HCT116 (cell line): Measurements from ENCODE around the gene RASGEF1C. TPM values are rescaled to one million over a fixed set of nuclear protein-coding genes. Genes with fewer than 3 reads are reported as not detected.

Experiments
- ATAC-seq: fragments of 200-7000 bp; cut with Tn5 transposase; 2 replicates; pipeline ENCODE4 v1.9.1; 2020; ENCODE audit warnings: mild to moderate bottlenecking, moderate library complexity
- BruUV-seq: library from RNA; stranded (reverse); fragments of 400-500 nt; replicated peaks from 2 replicates; lab custom pipeline; 2021; lab: Mats Ljungman, UMichigan
- CTCF ChIA-PET: fragments of 300-600 bp; sonication (Branson Sonifier 250); formaldehyde crosslinking; loops from one replicate; lab custom pipeline; 2021; ENCODE audit warnings: antibody characterized with exemption; lab: Charles Lee
- POLR2A ChIA-PET: fragments of 300-600, 350-600 bp; sonication (Branson Sonifier 250); formaldehyde crosslinking; loops from one replicate; lab custom pipeline; 2021; ENCODE audit warnings: antibody characterized with exemption; lab: Charles Lee
- RAD21 ChIA-PET, 2 experiments: fragments of 300-600 bp; sonication (Branson Sonifier 250); formaldehyde crosslinking; loops; one replicate each; lab custom pipeline; 2023; ENCODE audit warnings: low total read pairs in 2 of 2; ENCODE audit not compliant: uncharacterized antibody in 2 of 2, unreplicated experiment in 2 of 2, low non-redundant PET in 1 of 2; lab: Charles Lee
- DNase-seq: peaks from one replicate; pipeline ENCODE4 v3.0.0-alpha.2; 2010; ENCODE audit warnings: low read depth, low spot score
- H2AFZ ChIP-seq: fragments of 200-600 bp; shearing (Covaris generic), sonication (generic); 2 replicates; pipeline ENCODE4 v1.6.1; 2017; ENCODE audit warnings: low read depth, mixed run types, mixed read lengths, antibody characterized with exemption, low read length; ENCODE audit not compliant: poor library complexity, severe bottlenecking
- H3K27ac ChIP-seq: 2 replicates; pipeline ENCODE4 v1.5.1; 2012; ENCODE audit warnings: low read depth, low read length
- H3K27me3 ChIP-seq: fragments of 200-600 bp; sonication (generic); 2 replicates; pipeline ENCODE4 v1.6.1; 2016; ENCODE audit warnings: mixed run types, low read length, mixed read lengths; ENCODE audit not compliant: insufficient read depth
- H3K36me3 ChIP-seq, 2 experiments: fragments of 200-500 bp in 1 of 2; fragments of 200-600 bp in 1 of 2; sonication (Bioruptor generic) in 1 of 2; sonication (generic) in 1 of 2; 2 replicates each; pipeline versions ENCODE4 v1.5.1 to v1.6.1; 2014 to 2016; ENCODE audit warnings: low read length in 2 of 2, inconsistent platforms in 1 of 2, mixed read lengths in 1 of 2, mixed run types in 1 of 2; ENCODE audit not compliant: insufficient read depth in 2 of 2, control insufficient read depth in 1 of 2
- H3K4me1 ChIP-seq, 2 experiments: fragments of 200-600 bp in 1 of 2; sonication (generic) in 1 of 2; 2 replicates each; pipeline versions ENCODE4 v1.5.1 to v1.6.1; 2012 to 2017; ENCODE audit warnings: low read length in 2 of 2, inconsistent platforms in 1 of 2, mild to moderate bottlenecking in 1 of 2, mixed read lengths in 1 of 2, mixed run types in 1 of 2, moderate library complexity in 1 of 2; ENCODE audit not compliant: insufficient read depth in 2 of 2, control insufficient read depth in 1 of 2
- H3K4me2 ChIP-seq: fragments of 200-600 bp; sonication (generic); 2 replicates; pipeline ENCODE4 v1.6.1; 2017; ENCODE audit warnings: mixed run types, low read length, mixed read lengths
- H3K4me3 ChIP-seq, 2 experiments: fragments of 200-600 bp in 1 of 2; sonication (generic) in 1 of 2; replicated peaks in 1 of 2; 2 replicates each; pipeline ENCODE4 v1.5.1; 2011 to 2016; ENCODE audit warnings: low read length in 2 of 2, control low read depth in 1 of 2, low read depth in 1 of 2, mild to moderate bottlenecking in 1 of 2, mixed read lengths in 1 of 2, mixed run types in 1 of 2
- H3K79me2 ChIP-seq: fragments of 200-600 bp; sonication (generic); 2 replicates; pipeline ENCODE4 v1.6.1; 2017; ENCODE audit warnings: mild to moderate bottlenecking, mixed run types, low read length, moderate library complexity, mixed read lengths; ENCODE audit not compliant: insufficient read depth
- H3K9ac ChIP-seq: fragments of 200-600 bp; sonication (generic); 2 replicates; pipeline ENCODE4 v1.6.1; 2016; ENCODE audit warnings: low read length, mixed read lengths
- H3K9me2 ChIP-seq: fragments of 200-600 bp; sonication (generic), shearing (Covaris generic); 2 replicates; pipeline ENCODE4 v1.6.1; 2017; ENCODE audit warnings: mixed run types, mild to moderate bottlenecking, moderate library complexity; ENCODE audit not compliant: insufficient read depth
- H3K9me3 ChIP-seq, 2 experiments: fragments of 200-500 bp in 1 of 2; fragments of 200-600 bp in 1 of 2; sonication (Bioruptor generic) in 1 of 2; sonication (generic) in 1 of 2; 2 replicates each; pipeline ENCODE4 v1.6.1; 2014 to 2017; ENCODE audit warnings: low read length in 2 of 2, mixed read lengths in 2 of 2, inconsistent platforms in 1 of 2, low read depth in 1 of 2, mild to moderate bottlenecking in 1 of 2, mixed run types in 1 of 2, moderate library complexity in 1 of 2; ENCODE audit not compliant: control insufficient read depth in 1 of 2, insufficient read depth in 1 of 2
- H4K20me1 ChIP-seq: fragments of 200-600 bp; sonication (generic), shearing (Covaris generic); 2 replicates; pipeline ENCODE4 v1.6.1; 2017; ENCODE audit warnings: mixed run types, mild to moderate bottlenecking, moderate library complexity; ENCODE audit not compliant: insufficient read depth
- CBX3 ChIP-seq: IDR thresholded peaks from 2 replicates; pipeline ENCODE4 v1.6.1; 2012; ENCODE audit warnings: low read depth
- CTCF ChIP-seq, 3 experiments: fragments of 200-600 bp in 1 of 3; sonication (generic) in 1 of 3; IDR thresholded peaks in 2 of 3; conservative IDR thresholded peaks in 1 of 3; 2 replicates each; pipeline ENCODE4 v1.5.1; 2012 to 2017; ENCODE audit warnings: low read depth in 2 of 3, low read length in 2 of 3, antibody characterized with exemption in 1 of 3, borderline replicate concordance in 1 of 3, control low read depth in 1 of 3, mild to moderate bottlenecking in 1 of 3, mixed read lengths in 1 of 3, mixed run types in 1 of 3, moderate library complexity in 1 of 3; ENCODE audit not compliant: insufficient read depth in 1 of 3
- EGR1 ChIP-seq: IDR thresholded peaks from 2 replicates; pipeline ENCODE4 v1.6.1; 2012; ENCODE audit warnings: low read depth
- ELF1 ChIP-seq: IDR thresholded peaks from 2 replicates; pipeline ENCODE4 v1.6.1; 2012; ENCODE audit warnings: low read depth, borderline replicate concordance
- MAX ChIP-seq: IDR thresholded peaks from 2 replicates; pipeline ENCODE4 v1.6.1; 2012
- SP1 ChIP-seq: IDR thresholded peaks from 2 replicates; pipeline ENCODE4 v1.6.1; 2012; ENCODE audit warnings: low read depth
- TCF7L2 ChIP-seq: IDR thresholded peaks from 2 replicates; pipeline ENCODE4 v1.7.0; 2011; ENCODE audit warnings: borderline replicate concordance, inconsistent platforms; ENCODE audit not compliant: insufficient read depth, insufficient read length; ENCODE audit errors: extremely low read depth
- intact Hi-C: fragments of 100-400 bp; cut with micrococcal nuclease; formaldehyde crosslinking; loops from 2 replicates; pipeline ENCODE4 v1.10.0; 2022
- total RNA-seq: library from RNA; stranded (reverse); gene quantifications from one replicate; pipeline ENCODE4 v1.2.1, GENCODE V29; 2021; ENCODE audit not compliant: unreplicated experiment

The RASGEF1C gene
- total RNA-seq, 1 experiment from 2014 or later, result 1.2 TPM

- no peak for TF ChIP-seq CBX3
- no peak for TF ChIP-seq MAX
Measured at GRCh38 chr5:180138976-180139730, 69.9 kb downstream of the RASGEF1C start (continued).

GRCh38 chr5:180138214-180138975, 70.6 kb downstream of the RASGEF1C start:
- no peaks in the 10 kb centered on the region for H4K20me1 ChIP-seq
- POLR2A ChIA-PET, result no interaction called here
- no peak overlapping the region for H3K27ac ChIP-seq
- H3K4me2 ChIP-seq, result no peak overlapping the region
- TF ChIP-seq CTCF (IDR thresholded peaks at IDR 0.05 in 2 of 3, conservative IDR thresholded peaks at IDR 0.05 in 1 of 3; ENCODE audit: borderline replicate concordance in 1 of 3, insufficient read depth in 1 of 3, low read depth in 2 of 3, low read length in 2 of 3), result no peak
- no peak for TF ChIP-seq TCF7L2
- no peak for TF ChIP-seq ELF1
- no peak for TF ChIP-seq SP1
- no peak for TF ChIP-seq EGR1
- TF ChIP-seq CBX3, result no peak
- TF ChIP-seq, all 23 proteins: peak for 0
- no peak for ATAC-seq
- intact Hi-C loops, result no loop called here
- Histone ChIP-seq H3K9me2 (no peaks in the 10 kb centered on the region), H3K4me3 (no peak overlapping the region), H3K9me3 (no peaks in the 10 kb centered on the region), H3K9ac (no peak overlapping the region), H3K4me1 (peaks cover 11 to 23% of the 10 kb centered on the region in 2 experiments), H3K36me3 (no peaks in the 10 kb centered on the region), H3K27me3 (no peaks in the 10 kb centered on the region), H2AFZ (no peak overlapping the region), H3K79me2 (no peaks in the 10 kb centered on the region)
- RAD21 ChIA-PET, result no interaction called here
- DNase-seq, result no peak
- no TSS peak for BruUV-seq
- CTCF ChIA-PET, result no interaction called here
